NB4 (cell line): Measurements from ENCODE around the gene CTNS.
"Not testable (repeated sequence)": the region's sequence is repeated elsewhere in the genome, so short reads cannot be mapped to it uniquely, and the experiment has no call there.

Experiments
- DNase-seq: peaks from one replicate; pipeline ENCODE4 v3.0.0; 2010; ENCODE audit warnings: low read depth
- H3K4me3 ChIP-seq: one replicate; pipeline ENCODE4 v1.5.1; 2011; ENCODE audit warnings: mild to moderate bottlenecking, low read depth, low read length, moderate library complexity
- MAX ChIP-seq: IDR thresholded peaks from 2 replicates; pipeline ENCODE4 v1.6.1; 2011; ENCODE audit warnings: low read depth, low read length
- MYC ChIP-seq: IDR thresholded peaks from 2 replicates; pipeline ENCODE4 v1.6.1; 2011; ENCODE audit warnings: low read depth, low read length
- POLR2A ChIP-seq: IDR thresholded peaks from 2 replicates; pipeline ENCODE4 v1.6.1; 2011; ENCODE audit warnings: mild to moderate bottlenecking; ENCODE audit not compliant: insufficient read length; ENCODE audit errors: extremely low read depth
- TF ChIP-seq, protein P1 (sequence below): IDR thresholded peaks from one replicate; pipeline ENCODE4 v1.5.1; 2012; ENCODE audit warnings: low read depth, low read length

The CTNS gene

DNA sequence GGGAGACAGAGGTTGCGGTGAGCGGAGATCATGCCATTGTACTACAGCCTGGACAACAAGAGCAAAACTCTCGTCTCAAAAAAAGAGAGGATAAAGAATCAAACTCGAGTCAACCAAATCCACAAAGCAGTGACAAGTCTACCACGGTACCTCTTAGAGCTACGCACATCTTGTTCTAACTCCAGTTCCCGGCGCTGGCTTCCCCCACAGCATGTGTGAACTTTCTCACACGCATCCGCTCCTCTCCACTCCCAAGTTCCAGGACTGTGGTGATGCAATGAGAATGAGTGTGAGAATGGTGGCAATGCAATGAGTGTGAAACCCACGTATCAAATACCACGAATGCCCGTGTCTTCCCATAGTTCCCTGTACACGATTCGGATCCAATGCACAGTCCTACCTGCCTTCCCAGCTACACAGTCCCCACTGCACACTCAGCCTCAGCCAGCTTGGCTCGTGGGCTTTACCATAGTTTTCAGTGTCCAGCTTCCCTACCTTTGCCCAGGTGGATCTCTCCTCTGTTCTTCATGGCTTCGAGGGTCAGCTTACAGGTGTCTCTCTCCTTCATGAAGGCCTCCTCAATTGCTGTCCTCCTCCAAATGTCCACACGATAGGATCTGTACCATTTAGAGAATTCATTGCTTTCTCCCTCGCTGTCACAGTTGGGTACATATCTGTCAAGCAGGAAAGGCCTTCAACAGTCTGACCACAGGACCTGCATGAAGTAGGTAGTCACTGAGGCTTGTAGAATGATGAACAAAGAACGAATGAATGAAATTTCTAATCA, 68.6 kb downstream of the CTNS start:
- H3K4me3 ChIP-seq: no peak overlapping the region
- DNase-seq: no peak
- TF ChIP-seq MAX (no peak), POLR2A (no peak), MYC (no peak)
- TF ChIP-seq, protein P1, sequence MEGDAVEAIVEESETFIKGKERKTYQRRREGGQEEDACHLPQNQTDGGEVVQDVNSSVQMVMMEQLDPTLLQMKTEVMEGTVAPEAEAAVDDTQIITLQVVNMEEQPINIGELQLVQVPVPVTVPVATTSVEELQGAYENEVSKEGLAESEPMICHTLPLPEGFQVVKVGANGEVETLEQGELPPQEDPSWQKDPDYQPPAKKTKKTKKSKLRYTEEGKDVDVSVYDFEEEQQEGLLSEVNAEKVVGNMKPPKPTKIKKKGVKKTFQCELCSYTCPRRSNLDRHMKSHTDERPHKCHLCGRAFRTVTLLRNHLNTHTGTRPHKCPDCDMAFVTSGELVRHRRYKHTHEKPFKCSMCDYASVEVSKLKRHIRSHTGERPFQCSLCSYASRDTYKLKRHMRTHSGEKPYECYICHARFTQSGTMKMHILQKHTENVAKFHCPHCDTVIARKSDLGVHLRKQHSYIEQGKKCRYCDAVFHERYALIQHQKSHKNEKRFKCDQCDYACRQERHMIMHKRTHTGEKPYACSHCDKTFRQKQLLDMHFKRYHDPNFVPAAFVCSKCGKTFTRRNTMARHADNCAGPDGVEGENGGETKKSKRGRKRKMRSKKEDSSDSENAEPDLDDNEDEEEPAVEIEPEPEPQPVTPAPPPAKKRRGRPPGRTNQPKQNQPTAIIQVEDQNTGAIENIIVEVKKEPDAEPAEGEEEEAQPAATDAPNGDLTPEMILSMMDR: no peak

GRCh38 chr17:3705718-3705984, 69.1 kb downstream of the CTNS start:
- not testable (repeated sequence) for DNase-seq

GRCh38 chr17:3708366-3708765, 71.8 kb downstream of the CTNS start:
- no peak overlapping the region for H3K4me3 ChIP-seq
- no peak for TF ChIP-seq POLR2A
- TF ChIP-seq, protein P1: no peak
- TF ChIP-seq MYC: no peak
- TF ChIP-seq MAX: no peak
- DNase-seq: no peak

More at GRCh38 chr17:3705718-3705984, 69.1 kb downstream of the CTNS start:
- H3K4me3 ChIP-seq: not testable (repeated sequence)

- TF ChIP-seq, protein P1: no peak
- TF ChIP-seq POLR2A (no peak), MAX (peak; percentile 64), MYC (peak; percentile 35; the same call in 1 of the 2 replicates)
- peak; percentile 83 for DNase-seq
- no peak overlapping the region for H3K4me3 ChIP-seq
Observed at GRCh38 chr17:3710951-3711383, 74.4 kb downstream of the CTNS start.
